OCI-LY7 (cell line): ENCODE measurements around the gene CETP.

Experiments used
- EZH2phosphoT487 ChIP-seq: fragments of 200-600 bp; sonication (generic); IDR thresholded peaks from 2 replicates; pipeline ENCODE4 v1.6.1; 2018; ENCODE audit warnings: low read depth, borderline replicate concordance, mild to moderate bottlenecking, mixed run types, antibody characterized with exemption, low read length, moderate library complexity, mixed read lengths
- TF ChIP-seq, protein P1 (sequence below): fragments of 200-600 bp; sonication (generic); conservative IDR thresholded peaks from 2 replicates; pipeline ENCODE4 v1.5.1; 2014; ENCODE audit warnings: mild to moderate bottlenecking, antibody characterized with exemption, low read length, moderate library complexity, mixed read lengths

DNA sequence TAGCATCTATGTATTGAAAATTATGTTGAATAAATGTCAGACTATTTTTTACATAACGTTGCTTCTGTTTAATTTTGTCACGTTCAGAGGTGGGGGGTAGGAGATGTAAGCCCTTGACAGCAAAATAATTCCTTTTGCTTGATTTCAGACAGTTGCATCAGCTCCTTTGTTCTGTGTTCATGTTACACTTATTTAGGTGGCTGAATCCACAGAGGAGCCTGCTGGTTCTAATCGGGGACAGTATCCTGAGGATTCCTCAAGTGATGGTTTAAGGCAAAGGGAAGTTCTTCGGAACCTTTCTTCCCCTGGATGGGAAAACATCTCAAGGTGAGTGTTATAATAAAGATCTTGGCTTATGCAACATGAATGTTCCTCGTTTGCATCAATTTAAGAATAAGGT lies 25.3 kb upstream of the CETP start:
- no peak for TF ChIP-seq EZH2phosphoT487
- TF ChIP-seq, protein P1, sequence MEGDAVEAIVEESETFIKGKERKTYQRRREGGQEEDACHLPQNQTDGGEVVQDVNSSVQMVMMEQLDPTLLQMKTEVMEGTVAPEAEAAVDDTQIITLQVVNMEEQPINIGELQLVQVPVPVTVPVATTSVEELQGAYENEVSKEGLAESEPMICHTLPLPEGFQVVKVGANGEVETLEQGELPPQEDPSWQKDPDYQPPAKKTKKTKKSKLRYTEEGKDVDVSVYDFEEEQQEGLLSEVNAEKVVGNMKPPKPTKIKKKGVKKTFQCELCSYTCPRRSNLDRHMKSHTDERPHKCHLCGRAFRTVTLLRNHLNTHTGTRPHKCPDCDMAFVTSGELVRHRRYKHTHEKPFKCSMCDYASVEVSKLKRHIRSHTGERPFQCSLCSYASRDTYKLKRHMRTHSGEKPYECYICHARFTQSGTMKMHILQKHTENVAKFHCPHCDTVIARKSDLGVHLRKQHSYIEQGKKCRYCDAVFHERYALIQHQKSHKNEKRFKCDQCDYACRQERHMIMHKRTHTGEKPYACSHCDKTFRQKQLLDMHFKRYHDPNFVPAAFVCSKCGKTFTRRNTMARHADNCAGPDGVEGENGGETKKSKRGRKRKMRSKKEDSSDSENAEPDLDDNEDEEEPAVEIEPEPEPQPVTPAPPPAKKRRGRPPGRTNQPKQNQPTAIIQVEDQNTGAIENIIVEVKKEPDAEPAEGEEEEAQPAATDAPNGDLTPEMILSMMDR, result no peak
